ENCODE measurements around the gene HOXB6. TPM values are rescaled to one million over a fixed set of nuclear protein-coding genes. Genes with fewer than 3 reads are reported as not detected.
A peak's percentile ranks its signal among the peaks of the same experiment; 100 is the strongest.

HOXB6 gene
- total RNA-seq, 3 donors from 2014 or later: 41.3 to 68.8 (median 50.9) TPM

GRCh38 chr17:48591255-48592056, 13.3 kb downstream of the HOXB6 start:
- intact Hi-C loops (cut with DNase I, micrococcal nuclease): no loop called here
- DNase-seq (no peak), ATAC-seq (no peak)
- no peak for TF ChIP-seq CTCF (IDR thresholded peaks at IDR 0.05)
- H3K4me3 ChIP-seq: no peak overlapping the region
- H3K36me3 ChIP-seq (ENCODE audit: low read depth): peaks cover 5% of the 10 kb centered on the region
- H3K4me1 ChIP-seq (ENCODE audit: low read depth): peaks cover 36% of the 10 kb centered on the region
- no peaks in the 10 kb centered on the region for H3K9me3 ChIP-seq

- no peak for TF ChIP-seq CTCF (IDR thresholded peaks at IDR 0.05)
- intact Hi-C loops (cut with DNase I, micrococcal nuclease): no loop called here
- no peak for ATAC-seq
- Histone ChIP-seq H3K9me3 (no peaks in the 10 kb centered on the region), H3K4me3 (no peak overlapping the region), H3K4me1 (ENCODE audit: low read depth) (peaks cover 43% of the 10 kb centered on the region), H3K36me3 (ENCODE audit: low read depth) (peaks cover 5% of the 10 kb centered on the region)
- DNase-seq: no peak
Measured at GRCh38 chr17:48590607-48591161, 14.1 kb downstream of the HOXB6 start.

- no peaks in the 10 kb centered on the region for H3K36me3 ChIP-seq (ENCODE audit: low read depth)
- ATAC-seq (peak; percentile 30), DNase-seq (no peak)
- intact Hi-C loops (cut with DNase I, micrococcal nuclease): no loop called here
- no peaks in the 10 kb centered on the region for H3K9me3 ChIP-seq
- TF ChIP-seq CTCF (IDR thresholded peaks at IDR 0.05): no peak
- H3K4me3 ChIP-seq: no peak within 1 kb of the TSS
- peaks cover 48% of the 10 kb centered on the region for H3K4me1 ChIP-seq (ENCODE audit: low read depth)
Measured at GRCh38 chr17:48589831-48590606, 14.8 kb downstream of the HOXB6 start, which contains the start of gene HOXB3. TSS of gene HOXB3 (minus strand) at chr17:48590241. CDS start at chr17:48552474, 37,767 bp downstream.

- Histone ChIP-seq H3K4me1 (ENCODE audit: low read depth) (peaks cover 48% of the 10 kb centered on the region), H3K4me3 (no peak overlapping the region), H3K9me3 (no peaks in the 10 kb centered on the region), H3K36me3 (ENCODE audit: low read depth) (no peaks in the 10 kb centered on the region)
- no peak for ATAC-seq
- intact Hi-C loops (cut with DNase I, micrococcal nuclease): no loop called here
- no peak for TF ChIP-seq CTCF (IDR thresholded peaks at IDR 0.05)
- DNase-seq: no peak
Measured at GRCh38 chr17:48589060-48589830, 15.5 kb downstream of the HOXB6 start.

- DNase-seq: no peak
- Histone ChIP-seq H3K9me3 (no peaks in the 10 kb centered on the region), H3K4me3 (no peak overlapping the region), H3K36me3 (ENCODE audit: low read depth) (no peaks in the 10 kb centered on the region), H3K4me1 (ENCODE audit: low read depth) (peaks cover 48% of the 10 kb centered on the region)
- TF ChIP-seq CTCF (IDR thresholded peaks at IDR 0.05): no peak
- intact Hi-C loops (cut with DNase I, micrococcal nuclease): no loop called here
- no peak for ATAC-seq
Measured at GRCh38 chr17:48588528-48588927, 16.3 kb downstream of the HOXB6 start.
